K562 (cell line): ENCODE measurements around the gene PRDX6. TPM values are rescaled to one million over a fixed set of nuclear protein-coding genes. Genes with fewer than 3 reads are reported as not detected.

Experiments used
- CBX3 ChIP-seq, 2 experiments: IDR thresholded peaks; 1 replicate in 1 of 2; 2 replicates in 1 of 2; pipeline ENCODE4 v1.6.1; 2012; ENCODE audit warnings: inconsistent platforms in 2 of 2, low read length in 2 of 2, borderline replicate concordance in 1 of 2, control low read depth in 1 of 2
- GABPA ChIP-seq: fragments of 200-800 bp; sonication (Bioruptor generic); conservative IDR thresholded peaks from 2 replicates; pipeline ENCODE4 v1.6.1; 2016; ENCODE audit warnings: low read depth, missing genetic modification characterization, missing compliant biosample characterization
- HOXB6 ChIP-seq: fragments of 250-450 bp; sonication (Bioruptor Pico); IDR thresholded peaks from 2 replicates; pipeline ENCODE4 v1.5.1; 2022; ENCODE audit warnings: mild to moderate bottlenecking, borderline replicate concordance
- HSF4 ChIP-seq: fragments of 250-450 bp; sonication (Bioruptor Pico); IDR thresholded peaks from 2 replicates; pipeline ENCODE4 v2.1.2; 2022; ENCODE audit warnings: mild to moderate bottlenecking, moderate library complexity, borderline replicate concordance
- MBD2 ChIP-seq: sonication (generic); IDR thresholded peaks from 2 replicates; pipeline ENCODE4 v1.6.1; 2016; ENCODE audit warnings: low read depth, borderline replicate concordance
- PHF20 ChIP-seq: fragments of 450-650 bp; IDR thresholded peaks from 2 replicates; pipeline ENCODE4 v1.6.1; 2018; ENCODE audit not compliant: partially characterized antibody
- POLR2H ChIP-seq: IDR thresholded peaks from 2 replicates; pipeline ENCODE4 v1.6.1; 2016; ENCODE audit warnings: missing genetic modification characterization, low read depth, mild to moderate bottlenecking, control low read depth, missing compliant biosample characterization, moderate library complexity
- RB1 ChIP-seq: fragments of 450-650 bp; IDR thresholded peaks from 2 replicates; pipeline ENCODE4 v1.6.1; 2017; ENCODE audit warnings: low read depth, mild to moderate bottlenecking
- STAT5A ChIP-seq: IDR thresholded peaks from 2 replicates; pipeline ENCODE4 v1.6.1; 2012; ENCODE audit warnings: low read length, inconsistent platforms, borderline replicate concordance
- ZBED1 ChIP-seq: IDR thresholded peaks from 2 replicates; pipeline ENCODE4 v1.6.1; 2014
- ZBTB17 ChIP-seq: fragments of 450-650 bp; formaldehyde crosslinking; IDR thresholded peaks from 2 replicates; pipeline ENCODE4 v1.4.0; 2020; ENCODE audit warnings: mild to moderate bottlenecking
- ZFP36 ChIP-seq: fragments of 150-350 bp; IDR thresholded peaks from 2 replicates; pipeline ENCODE4 v1.6.1; 2018; ENCODE audit warnings: low read length, low read depth; ENCODE audit not compliant: partially characterized antibody
- ZNF311 ChIP-seq: fragments of 250-450 bp; sonication (Bioruptor Pico); IDR thresholded peaks from 2 replicates; pipeline ENCODE4 v1.4.0; 2020; ENCODE audit warnings: mild to moderate bottlenecking, moderate library complexity
- ZNF764 ChIP-seq: fragments of 250-450 bp; sonication (Bioruptor Pico); IDR thresholded peaks from 2 replicates; pipeline ENCODE4 v1.4.0; 2020; ENCODE audit warnings: low read depth, mild to moderate bottlenecking, moderate library complexity
- polyA plus RNA-seq, 8 experiments: library from polyadenylated mRNA; depleted of rRNA in 4 of 8; stranded (reverse) in 5 of 8; unstranded in 3 of 8; fragments of >200 nt; fragmentation: Nextera tagmentation in 2 of 8; fragmentation: Illumina TruSeq in 1 of 8; extraction: Ambion mirVana in 2 of 8; extraction: Trizol in 1 of 8; gene quantifications; 2 replicates each; pipeline versions ENCODE4 v1.2.1 to v1.2.3, GENCODE V29; 2011 to 2014; ENCODE audit warnings: inconsistent platforms in 1 of 8, missing spikeins in 1 of 8
- total RNA-seq, 7 experiments: library from RNA; depleted of rRNA in 6 of 7; stranded (reverse); fragments of >200 nt in 6 of 7; fragmentation: Illumina TruSeq in 2 of 7; extraction: Trizol in 2 of 7; gene quantifications; 2 replicates each; pipeline versions ENCODE4 v1.2.1 to v1.2.3, GENCODE V29; 2011 to 2021; ENCODE audit warnings: low replicate concordance in 1 of 7
- TF ChIP-seq, protein P1 (sequence below): sonication (generic); formaldehyde crosslinking; IDR thresholded peaks from 2 replicates; pipeline ENCODE4 v1.8.0; 2022; ENCODE audit warnings: mild to moderate bottlenecking, missing genetic modification reagents, borderline replicate concordance
- TF ChIP-seq, protein P2 (sequence below): sonication (generic); formaldehyde crosslinking; IDR thresholded peaks from 2 replicates; pipeline ENCODE4 v1.5.0; 2020; ENCODE audit warnings: missing genetic modification reagents
- TF ChIP-seq, protein P3 (sequence below): IDR thresholded peaks from 2 replicates; pipeline ENCODE4 v1.6.1; 2014; ENCODE audit warnings: antibody characterized with exemption
- TF ChIP-seq, protein P4 (sequence below): sonication (generic); formaldehyde crosslinking; IDR thresholded peaks from 2 replicates; pipeline ENCODE4 v1.8.0; 2022; ENCODE audit warnings: mild to moderate bottlenecking, missing genetic modification reagents
- TF ChIP-seq, protein P5 (sequence below): fragments of 250-450 bp; sonication (Bioruptor Pico); IDR thresholded peaks from 2 replicates; pipeline ENCODE4 v1.8.0; 2022; ENCODE audit warnings: inconsistent platforms, mild to moderate bottlenecking, moderate library complexity, borderline replicate concordance

The PRDX6 gene
- total and polyA plus RNA-seq, 9 of the 15 experiments (the other 6 are each of a cell fraction or from before 2014, with no cell fraction given): 277 to 1,082 (median 610) TPM

DNA sequence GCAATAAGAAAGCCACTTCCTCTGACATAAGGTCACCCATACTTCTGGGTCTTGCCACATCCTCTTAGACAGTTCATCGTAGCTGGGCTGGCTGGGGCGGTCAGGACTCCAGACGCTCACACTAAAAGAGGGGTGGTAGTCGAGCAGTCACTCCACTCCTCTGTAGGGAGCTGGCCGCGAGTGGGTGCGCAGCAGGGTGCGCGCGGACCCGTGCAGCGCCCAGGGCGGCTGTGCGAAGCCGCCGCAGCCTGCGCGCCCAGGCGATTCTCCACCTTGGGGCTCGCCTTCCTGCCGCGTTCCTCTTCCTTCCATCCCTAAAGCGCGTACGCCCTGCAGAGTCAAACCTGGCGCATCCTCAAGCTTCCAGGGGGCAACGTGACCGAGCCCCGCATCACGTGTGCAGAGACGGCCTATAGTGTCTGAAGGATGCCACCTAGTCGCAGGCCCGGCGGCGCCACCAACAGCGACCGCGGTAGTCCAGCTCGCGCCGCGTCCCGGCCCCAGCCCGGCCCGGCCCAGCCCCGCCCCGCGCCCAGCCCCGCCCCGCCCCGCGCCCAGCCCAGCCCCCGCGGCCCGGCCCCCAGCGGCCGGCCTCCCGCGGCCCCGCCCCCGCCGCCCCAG, 360 bp upstream of the PRDX6 start (continued):
- TF ChIP-seq HOXB6 (CRISPR knock-in tag): 0 out of 2 replicates have a peak, but pooled peaks have one; percentile 6
- 0 out of 2 replicates have a peak, but pooled peaks have one; percentile 55 for TF ChIP-seq HSF4
- TF ChIP-seq, protein P1, sequence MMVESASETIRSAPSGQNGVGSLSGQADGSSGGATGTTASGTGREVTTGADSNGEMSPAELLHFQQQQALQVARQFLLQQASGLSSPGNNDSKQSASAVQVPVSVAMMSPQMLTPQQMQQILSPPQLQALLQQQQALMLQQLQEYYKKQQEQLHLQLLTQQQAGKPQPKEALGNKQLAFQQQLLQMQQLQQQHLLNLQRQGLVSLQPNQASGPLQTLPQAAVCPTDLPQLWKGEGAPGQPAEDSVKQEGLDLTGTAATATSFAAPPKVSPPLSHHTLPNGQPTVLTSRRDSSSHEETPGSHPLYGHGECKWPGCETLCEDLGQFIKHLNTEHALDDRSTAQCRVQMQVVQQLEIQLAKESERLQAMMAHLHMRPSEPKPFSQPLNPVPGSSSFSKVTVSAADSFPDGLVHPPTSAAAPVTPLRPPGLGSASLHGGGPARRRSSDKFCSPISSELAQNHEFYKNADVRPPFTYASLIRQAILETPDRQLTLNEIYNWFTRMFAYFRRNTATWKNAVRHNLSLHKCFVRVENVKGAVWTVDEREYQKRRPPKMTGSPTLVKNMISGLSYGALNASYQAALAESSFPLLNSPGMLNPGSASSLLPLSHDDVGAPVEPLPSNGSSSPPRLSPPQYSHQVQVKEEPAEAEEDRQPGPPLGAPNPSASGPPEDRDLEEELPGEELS (CRISPR knock-in tag): 0 out of 2 replicates have a peak, but pooled peaks have one; percentile 63
- TF ChIP-seq, protein P2, sequence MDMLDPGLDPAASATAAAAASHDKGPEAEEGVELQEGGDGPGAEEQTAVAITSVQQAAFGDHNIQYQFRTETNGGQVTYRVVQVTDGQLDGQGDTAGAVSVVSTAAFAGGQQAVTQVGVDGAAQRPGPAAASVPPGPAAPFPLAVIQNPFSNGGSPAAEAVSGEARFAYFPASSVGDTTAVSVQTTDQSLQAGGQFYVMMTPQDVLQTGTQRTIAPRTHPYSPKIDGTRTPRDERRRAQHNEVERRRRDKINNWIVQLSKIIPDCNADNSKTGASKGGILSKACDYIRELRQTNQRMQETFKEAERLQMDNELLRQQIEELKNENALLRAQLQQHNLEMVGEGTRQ (CRISPR knock-in tag): peak; percentile 99
- TF ChIP-seq, protein P3, sequence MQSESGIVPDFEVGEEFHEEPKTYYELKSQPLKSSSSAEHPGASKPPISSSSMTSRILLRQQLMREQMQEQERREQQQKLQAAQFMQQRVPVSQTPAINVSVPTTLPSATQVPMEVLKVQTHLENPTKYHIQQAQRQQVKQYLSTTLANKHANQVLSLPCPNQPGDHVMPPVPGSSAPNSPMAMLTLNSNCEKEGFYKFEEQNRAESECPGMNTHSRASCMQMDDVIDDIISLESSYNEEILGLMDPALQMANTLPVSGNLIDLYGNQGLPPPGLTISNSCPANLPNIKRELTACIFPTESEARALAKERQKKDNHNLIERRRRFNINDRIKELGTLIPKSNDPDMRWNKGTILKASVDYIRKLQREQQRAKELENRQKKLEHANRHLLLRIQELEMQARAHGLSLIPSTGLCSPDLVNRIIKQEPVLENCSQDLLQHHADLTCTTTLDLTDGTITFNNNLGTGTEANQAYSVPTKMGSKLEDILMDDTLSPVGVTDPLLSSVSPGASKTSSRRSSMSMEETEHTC: peak; percentile 79; the same call in 1 of the 2 replicates
- no peak for TF ChIP-seq ZNF764 (CRISPR knock-in tag)
- peak; percentile 2 for TF ChIP-seq ZFP36
- peak; percentile 82 for TF ChIP-seq ZBTB17 (CRISPR knock-in tag)
- no peak for TF ChIP-seq STAT5A
- TF ChIP-seq, protein P4, sequence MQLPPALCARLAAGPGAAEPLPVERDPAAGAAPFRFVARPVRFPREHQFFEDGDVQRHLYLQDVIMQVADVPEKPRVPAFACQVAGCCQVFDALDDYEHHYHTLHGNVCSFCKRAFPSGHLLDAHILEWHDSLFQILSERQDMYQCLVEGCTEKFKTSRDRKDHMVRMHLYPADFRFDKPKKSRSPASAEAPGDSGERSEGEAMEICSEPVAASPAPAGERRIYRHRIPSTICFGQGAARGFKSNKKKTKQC: peak; percentile 78; the same call in 1 of the 2 replicates
- TF ChIP-seq POLR2H (tag): no peak; the same call in 1 of the 2 replicates
- peak; percentile 28; the same call in 1 of the 2 replicates for TF ChIP-seq GABPA (tag)
- TF ChIP-seq, protein P5, sequence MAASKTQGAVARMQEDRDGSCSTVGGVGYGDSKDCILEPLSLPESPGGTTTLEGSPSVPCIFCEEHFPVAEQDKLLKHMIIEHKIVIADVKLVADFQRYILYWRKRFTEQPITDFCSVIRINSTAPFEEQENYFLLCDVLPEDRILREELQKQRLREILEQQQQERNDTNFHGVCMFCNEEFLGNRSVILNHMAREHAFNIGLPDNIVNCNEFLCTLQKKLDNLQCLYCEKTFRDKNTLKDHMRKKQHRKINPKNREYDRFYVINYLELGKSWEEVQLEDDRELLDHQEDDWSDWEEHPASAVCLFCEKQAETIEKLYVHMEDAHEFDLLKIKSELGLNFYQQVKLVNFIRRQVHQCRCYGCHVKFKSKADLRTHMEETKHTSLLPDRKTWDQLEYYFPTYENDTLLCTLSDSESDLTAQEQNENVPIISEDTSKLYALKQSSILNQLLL: no peak
- TF ChIP-seq CBX3 (IDR thresholded peaks at IDR 0.05; ENCODE audit: borderline replicate concordance in 1 of 2, low read length in 2 of 2): 0 out of 3 replicates have a peak, but pooled peaks of 1 of the 2 experiments have one; percentile 22
- TF ChIP-seq ZNF311 (CRISPR knock-in tag): peak; percentile 8; the same call in 1 of the 2 replicates
- TF ChIP-seq ZBED1: no peak
- TF ChIP-seq MBD2: 0 out of 2 replicates have a peak, but pooled peaks have one; percentile 81
- peak; percentile 73 for TF ChIP-seq RB1
- peak; percentile 85 for TF ChIP-seq PHF20
